Erythroblast (primary cell): ENCODE data around the gene ALDH1A1.

Experiments
- DNase-seq, 2 experiments: peaks; one replicate each; lab custom pipeline; 2025; lab: John Stamatoyannopoulos, UW
- GATA1 ChIP-seq: IDR thresholded peaks from 2 replicates; pipeline ENCODE4 v1.6.1; 2011; ENCODE audit warnings: low read depth, mild to moderate bottlenecking, control low read depth, low read length, moderate library complexity
- POLR2A ChIP-seq: IDR thresholded peaks from 2 replicates; pipeline ENCODE4 v1.6.1; 2011; ENCODE audit warnings: mild to moderate bottlenecking, low read length

Gene ALDH1A1

GRCh38 chr9:72952914-72953313 is at the start of gene ALDH1A1:
Gene ALDH1A1 (minus strand): TSS chr9:72953053. CDS start chr9:72953000, 53 bp downstream.
- TF ChIP-seq GATA1: no peak
- TF ChIP-seq POLR2A: no peak
- DNase-seq: peak; percentile 8 to 10

GRCh38 chr9:73001860-73002259 is 49.0 kb upstream of the ALDH1A1 start:
- TF ChIP-seq GATA1: no peak
- TF ChIP-seq POLR2A: no peak
- DNase-seq: no peak

GRCh38 chr9:72998363-72998762 is 45.5 kb upstream of the ALDH1A1 start:
- DNase-seq: no peak
- TF ChIP-seq GATA1: no peak
- TF ChIP-seq POLR2A: no peak

DNA sequence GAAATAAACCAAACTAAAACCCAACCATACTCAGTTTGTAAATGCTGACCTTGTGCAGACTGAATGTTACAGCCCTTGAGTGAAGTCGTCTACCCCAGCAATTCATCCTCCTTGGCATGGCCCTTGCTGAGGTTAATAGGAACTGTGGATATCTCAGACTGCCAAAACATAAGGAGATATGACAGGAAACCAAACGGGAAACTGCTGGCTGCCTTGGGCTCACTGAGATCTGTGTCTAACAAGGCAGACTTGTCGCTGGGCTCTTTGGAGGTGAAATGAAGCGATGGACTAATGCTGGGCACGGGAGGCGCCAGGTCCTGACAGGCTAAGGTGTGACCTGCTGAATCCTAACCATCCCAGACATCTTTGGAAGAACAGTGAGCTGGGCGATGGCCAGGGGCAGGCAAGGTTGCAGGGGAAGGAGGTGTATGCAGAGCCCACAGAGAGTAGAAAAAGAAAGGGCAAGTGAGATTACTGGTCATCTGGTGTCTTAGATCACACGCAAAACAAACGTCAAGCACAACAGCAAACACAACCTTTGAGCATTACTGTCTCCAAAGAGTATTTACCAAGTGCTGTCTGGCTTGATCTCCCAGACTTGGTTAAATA is 44.6 kb upstream of the ALDH1A1 start:
- no peak for TF ChIP-seq GATA1
- DNase-seq: peak in 1 of 2 experiments; percentile 14

GRCh38 chr9:72996684-72997314 is 43.9 kb upstream of the ALDH1A1 start:
- DNase-seq: no peak
- TF ChIP-seq GATA1 (no peak), POLR2A (no peak)

DNA sequence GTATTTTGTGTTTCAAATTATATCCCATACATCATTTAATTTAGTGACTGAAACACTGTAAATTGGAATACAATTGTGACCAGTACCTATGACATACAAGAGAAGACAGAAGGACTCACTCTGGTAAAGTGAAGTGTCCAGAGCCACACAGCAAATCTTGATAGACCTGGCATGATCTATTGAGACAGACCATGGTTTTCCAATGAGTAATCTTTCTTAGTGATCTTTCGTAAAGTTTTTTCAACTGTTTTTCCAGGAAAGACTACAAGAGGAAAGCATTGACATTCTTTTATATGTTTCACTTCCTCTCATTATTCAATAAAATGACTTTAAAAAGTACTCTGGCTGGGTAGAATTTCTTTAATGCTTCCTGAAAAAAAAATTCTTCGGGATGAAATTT is 43.3 kb upstream of the ALDH1A1 start:
- no peak for DNase-seq
- TF ChIP-seq GATA1: no peak
- no peak for TF ChIP-seq POLR2A

GRCh38 chr9:72995131-72996024 is 42.5 kb upstream of the ALDH1A1 start:
- TF ChIP-seq POLR2A: no peak
- TF ChIP-seq GATA1: no peak

GRCh38 chr9:72991772-72992171 is 38.9 kb upstream of the ALDH1A1 start:
- TF ChIP-seq GATA1 (no peak), POLR2A (no peak)
- no peak for DNase-seq

More at GRCh38 chr9:72995131-72996024, 42.5 kb upstream of the ALDH1A1 start:
- peak in 1 of 2 experiments; percentile 15 for DNase-seq

GRCh38 chr9:72990397-72991182 is 37.7 kb upstream of the ALDH1A1 start:
- TF ChIP-seq GATA1 (no peak), POLR2A (no peak)
- no peak for DNase-seq

GRCh38 chr9:72986522-72987116 is 33.8 kb upstream of the ALDH1A1 start:
- no peak for TF ChIP-seq POLR2A
- TF ChIP-seq GATA1: no peak
- no peak for DNase-seq

DNA sequence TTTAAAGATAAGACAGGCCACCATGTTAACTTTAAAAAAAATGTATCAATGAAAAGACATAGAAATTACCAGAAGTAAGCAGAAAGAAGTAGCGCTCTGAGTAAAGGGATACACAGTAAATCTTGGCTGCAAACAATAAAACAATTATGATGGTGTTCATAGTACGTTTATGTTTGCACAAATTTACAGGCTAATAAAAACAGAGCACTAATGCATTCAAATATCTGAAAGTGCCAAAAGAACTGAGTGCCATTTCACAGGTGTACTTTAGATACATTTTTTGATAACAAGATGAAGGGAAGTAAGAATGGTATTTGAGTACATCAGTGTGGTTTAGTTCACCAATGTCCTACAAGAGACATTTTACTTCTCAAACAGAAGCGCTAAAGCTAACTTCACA is 32.9 kb upstream of the ALDH1A1 start:
- DNase-seq: no peak
- TF ChIP-seq POLR2A (no peak), GATA1 (no peak)

DNA sequence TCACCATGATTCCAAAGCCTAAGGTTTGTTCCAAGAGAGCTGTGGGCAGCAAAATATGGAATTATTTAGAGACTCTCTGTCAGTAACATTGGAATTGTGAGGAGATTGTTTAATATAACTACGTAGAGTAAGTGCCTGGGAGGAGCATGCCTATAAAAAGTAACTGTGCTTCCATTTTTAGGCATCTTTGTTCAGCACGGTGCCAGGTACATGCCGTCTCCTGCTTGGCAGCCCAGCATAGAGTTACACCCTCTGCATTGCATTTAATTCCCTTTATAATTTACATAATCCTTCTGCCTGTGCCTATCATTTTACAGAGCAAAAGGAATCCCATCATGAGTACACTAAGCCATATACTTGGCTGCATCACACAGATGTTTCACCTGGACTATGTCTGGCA is 32.1 kb upstream of the ALDH1A1 start:
- DNase-seq: no peak
- no peak for TF ChIP-seq POLR2A
- no peak for TF ChIP-seq GATA1
